Activated naive CD4-positive, alpha-beta T cell treated with anti-CD3 and anti-CD28 coated beads, Interleukin-2, amount 10 ng/mL, durations not matched to agents 7 days and 5 days (primary cell): Measurements from ENCODE around the gene DACH1.

Experiments used
- CTCF ChIA-PET: fragments of 350-600 bp; sonication (Branson Sonifier 250); formaldehyde crosslinking; loops from one replicate; lab custom pipeline; 2021; ENCODE audit warnings: antibody characterized with exemption; lab: Charles Lee
- DNase-seq: peaks from one replicate; pipeline ENCODE4 v3.0.0-alpha.2; 2020
- H3K27ac Mint-ChIP-seq: one replicate; pipeline ENCODE4 v1.8.0; 2021; ENCODE audit warnings: mild to moderate bottlenecking, moderate library complexity, mixed read lengths
- H3K27me3 Mint-ChIP-seq: one replicate; pipeline ENCODE4 v1.8.0; 2021; ENCODE audit warnings: mild to moderate bottlenecking, mixed read lengths
- H3K36me3 Mint-ChIP-seq: one replicate; pipeline ENCODE4 v1.8.0; 2021; ENCODE audit warnings: mixed read lengths
- H3K4me1 Mint-ChIP-seq: one replicate; pipeline ENCODE4 v1.8.0; 2021; ENCODE audit warnings: mixed read lengths
- H3K4me3 Mint-ChIP-seq: one replicate; pipeline ENCODE4 v1.8.0; 2021; ENCODE audit warnings: mild to moderate bottlenecking, moderate library complexity, mixed read lengths
- H3K9me3 Mint-ChIP-seq: one replicate; pipeline ENCODE4 v1.8.0; 2021; ENCODE audit warnings: mixed read lengths

DACH1 gene

GRCh38 chr13:71611292-71611691, 255.7 kb downstream of the DACH1 start:
- Mint-ChIP-seq H3K27me3 (no peaks in the 10 kb centered on the region), H3K9me3 (no peaks in the 10 kb centered on the region), H3K36me3 (no peaks in the 10 kb centered on the region), H3K4me3 (no peak overlapping the region), H3K27ac (no peak overlapping the region), H3K4me1 (peaks cover 2% of the 10 kb centered on the region)
- DNase-seq, result no peak
- CTCF ChIA-PET, result no interaction called here

DNA sequence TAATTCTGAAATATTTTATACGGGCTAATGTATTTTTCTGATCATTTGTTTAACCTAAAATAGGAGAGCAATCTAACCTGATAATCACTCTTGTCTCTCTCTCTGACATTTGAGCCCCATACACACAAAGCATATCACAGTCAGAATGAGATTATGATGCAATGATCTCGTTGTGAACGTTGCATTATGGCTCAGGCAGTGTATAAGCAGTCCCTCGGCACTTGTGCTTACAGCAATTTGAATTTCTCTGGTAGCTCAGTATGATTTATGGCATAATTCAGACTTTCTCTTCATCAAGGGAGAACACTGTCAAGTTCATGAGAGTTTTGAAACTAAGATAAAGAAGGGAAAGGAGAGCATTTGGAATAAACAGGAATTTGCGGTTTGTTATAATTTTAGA, 256.1 kb downstream of the DACH1 start:
- no peak overlapping the region for H3K27ac Mint-ChIP-seq
- H3K27me3 Mint-ChIP-seq, result no peaks in the 10 kb centered on the region
- peaks cover 2% of the 10 kb centered on the region for H3K4me1 Mint-ChIP-seq
- no peak overlapping the region for H3K4me3 Mint-ChIP-seq
- no peak for DNase-seq
- no peaks in the 10 kb centered on the region for H3K9me3 Mint-ChIP-seq
- H3K36me3 Mint-ChIP-seq, result no peaks in the 10 kb centered on the region
- CTCF ChIA-PET, result no interaction called here

GRCh38 chr13:71609271-71609670, 257.7 kb downstream of the DACH1 start:
- CTCF ChIA-PET, result no interaction called here
- Mint-ChIP-seq H3K9me3 (no peaks in the 10 kb centered on the region), H3K27me3 (no peaks in the 10 kb centered on the region), H3K36me3 (no peaks in the 10 kb centered on the region), H3K4me3 (no peak overlapping the region), H3K27ac (no peak overlapping the region), H3K4me1 (peaks cover 2% of the 10 kb centered on the region)
- DNase-seq, result no peak

DNA sequence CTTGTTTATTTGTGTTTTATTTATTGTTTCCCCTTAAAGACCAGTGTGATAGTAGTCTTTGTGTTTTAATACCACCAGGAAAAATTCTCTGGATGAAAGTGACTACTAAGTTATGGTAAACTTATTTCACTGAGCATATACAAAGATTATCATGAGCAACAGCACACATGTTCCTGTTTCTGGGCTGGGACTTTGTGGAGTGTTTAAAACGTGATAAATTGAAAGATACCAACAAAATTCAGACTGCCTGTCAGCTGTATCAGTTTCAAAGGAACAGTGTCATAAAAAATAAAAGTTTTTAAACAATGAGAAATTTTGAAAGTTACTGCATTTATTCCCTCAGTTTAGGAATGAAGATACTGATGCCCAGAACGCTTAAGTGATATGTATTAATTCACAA, 259.4 kb downstream of the DACH1 start:
- Mint-ChIP-seq H3K4me1 (peaks cover 2% of the 10 kb centered on the region), H3K36me3 (no peaks in the 10 kb centered on the region), H3K27ac (no peak overlapping the region), H3K9me3 (no peaks in the 10 kb centered on the region), H3K4me3 (no peak overlapping the region), H3K27me3 (no peaks in the 10 kb centered on the region)
- no peak for DNase-seq
- CTCF ChIA-PET, result no interaction called here

DNA sequence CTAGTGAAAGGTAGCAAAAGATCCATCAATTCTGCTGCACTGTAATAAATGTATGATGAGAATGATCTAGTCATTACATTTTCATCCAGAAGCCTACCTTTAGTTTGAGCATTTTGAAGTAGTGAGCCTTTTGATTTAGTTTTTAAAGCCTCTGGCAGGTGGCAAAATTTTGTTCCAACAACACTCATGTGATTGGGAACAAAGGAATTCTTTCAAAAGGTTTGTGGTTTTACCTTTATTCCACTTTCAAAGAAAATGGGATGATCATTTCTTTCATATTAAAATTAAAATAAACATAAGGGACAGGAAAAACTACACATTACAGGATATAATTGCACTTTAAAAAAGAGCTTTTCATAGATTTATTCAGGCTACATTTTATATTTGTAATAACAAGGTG, 260.2 kb downstream of the DACH1 start:
- Mint-ChIP-seq H3K36me3 (no peaks in the 10 kb centered on the region), H3K4me3 (no peak overlapping the region), H3K4me1 (peaks cover 2% of the 10 kb centered on the region), H3K27ac (no peak overlapping the region), H3K27me3 (no peaks in the 10 kb centered on the region), H3K9me3 (no peaks in the 10 kb centered on the region)
- CTCF ChIA-PET, result no interaction called here
- no peak for DNase-seq

DNA sequence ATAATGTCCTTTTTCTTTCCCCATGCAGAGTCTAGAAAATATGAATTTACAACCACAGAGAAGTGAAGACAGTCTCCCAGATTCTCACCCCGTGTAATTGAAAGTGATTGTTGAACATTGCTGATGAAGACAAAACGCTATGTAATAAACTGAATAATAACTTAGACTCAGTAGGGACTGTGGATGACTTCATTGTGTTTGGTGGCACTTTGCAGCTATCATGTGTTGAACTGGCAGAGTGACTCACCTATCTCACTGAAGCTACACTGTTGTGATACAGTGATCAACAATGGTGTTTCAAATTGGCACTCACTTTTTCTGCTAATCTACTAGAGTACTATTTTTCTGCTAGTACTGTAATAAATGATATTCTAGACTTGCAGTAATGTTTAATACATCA, 261.3 kb downstream of the DACH1 start:
- H3K9me3 Mint-ChIP-seq, result no peaks in the 10 kb centered on the region
- DNase-seq, result no peak
- H3K27me3 Mint-ChIP-seq, result no peaks in the 10 kb centered on the region
- no peak overlapping the region for H3K4me3 Mint-ChIP-seq
- H3K4me1 Mint-ChIP-seq, result no peaks in the 10 kb centered on the region
- H3K36me3 Mint-ChIP-seq, result no peaks in the 10 kb centered on the region
- H3K27ac Mint-ChIP-seq, result no peak overlapping the region
- CTCF ChIA-PET, result no interaction called here

DNA sequence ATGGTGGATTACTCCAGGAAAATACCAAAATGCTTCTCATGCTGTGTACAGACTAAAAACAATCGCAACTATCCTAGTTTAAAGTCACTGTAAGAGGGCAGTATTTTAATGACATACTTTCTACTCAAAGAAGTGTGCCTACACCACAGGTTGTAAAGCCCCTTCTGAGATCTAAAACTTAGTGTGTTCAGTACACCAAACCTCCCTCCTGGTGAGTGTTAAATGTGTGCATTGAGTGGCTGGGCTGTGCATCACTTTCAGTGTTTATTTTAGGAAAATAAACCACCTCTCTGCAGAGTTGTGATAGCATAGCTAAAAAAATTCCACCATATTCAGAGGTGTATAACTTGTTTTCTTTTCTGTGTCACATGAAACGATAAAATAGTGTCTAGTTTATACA, 263.7 kb downstream of the DACH1 start:
- Mint-ChIP-seq H3K36me3 (no peaks in the 10 kb centered on the region), H3K27ac (no peak overlapping the region), H3K4me3 (no peak overlapping the region), H3K27me3 (no peaks in the 10 kb centered on the region), H3K9me3 (no peaks in the 10 kb centered on the region), H3K4me1 (no peaks in the 10 kb centered on the region)
- CTCF ChIA-PET, result no interaction called here
- no peak for DNase-seq

GRCh38 chr13:71602344-71602743, 264.7 kb downstream of the DACH1 start:
- CTCF ChIA-PET, result no interaction called here
- no peak overlapping the region for H3K27ac Mint-ChIP-seq
- no peak overlapping the region for H3K4me3 Mint-ChIP-seq
- H3K9me3 Mint-ChIP-seq, result no peaks in the 10 kb centered on the region
- H3K36me3 Mint-ChIP-seq, result no peaks in the 10 kb centered on the region
- no peaks in the 10 kb centered on the region for H3K4me1 Mint-ChIP-seq
- no peaks in the 10 kb centered on the region for H3K27me3 Mint-ChIP-seq
- DNase-seq, result no peak

GRCh38 chr13:71597150-71597549, 269.9 kb downstream of the DACH1 start:
- no peak overlapping the region for H3K27ac Mint-ChIP-seq
- no peaks in the 10 kb centered on the region for H3K4me1 Mint-ChIP-seq
- H3K36me3 Mint-ChIP-seq, result no peaks in the 10 kb centered on the region
- CTCF ChIA-PET, result no interaction called here
- DNase-seq, result no peak
- no peaks in the 10 kb centered on the region for H3K27me3 Mint-ChIP-seq
- no peaks in the 10 kb centered on the region for H3K9me3 Mint-ChIP-seq
- no peak overlapping the region for H3K4me3 Mint-ChIP-seq

GRCh38 chr13:71596116-71596515, 270.9 kb downstream of the DACH1 start:
- Mint-ChIP-seq H3K9me3 (no peaks in the 10 kb centered on the region), H3K36me3 (no peaks in the 10 kb centered on the region), H3K4me1 (no peaks in the 10 kb centered on the region), H3K27me3 (no peaks in the 10 kb centered on the region), H3K4me3 (no peak overlapping the region), H3K27ac (no peak overlapping the region)
- CTCF ChIA-PET, result no interaction called here
- no peak for DNase-seq

GRCh38 chr13:71593566-71593965, 273.4 kb downstream of the DACH1 start:
- CTCF ChIA-PET, result no interaction called here
- no peaks in the 10 kb centered on the region for H3K27me3 Mint-ChIP-seq

DNA sequence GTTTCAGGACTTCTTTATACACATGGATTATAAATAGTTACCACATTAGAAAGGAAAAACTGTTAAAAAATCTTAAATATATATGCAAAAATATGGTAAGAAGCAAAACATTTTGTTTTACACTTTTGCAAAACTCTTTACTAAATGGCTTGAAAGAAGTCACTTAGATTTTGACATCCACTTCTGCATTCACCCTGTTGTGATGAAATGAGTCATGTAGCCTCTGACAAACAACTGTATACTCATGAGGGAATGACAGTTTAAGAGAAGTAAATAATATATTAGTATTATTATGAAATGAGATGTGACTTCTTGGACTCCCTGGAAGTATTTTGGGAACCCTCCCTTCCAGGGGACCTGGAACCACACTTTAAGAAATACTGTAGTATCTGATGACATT, 275.6 kb downstream of the DACH1 start:
- CTCF ChIA-PET, result no interaction called here
- no peaks in the 10 kb centered on the region for H3K36me3 Mint-ChIP-seq
- no peak overlapping the region for H3K4me3 Mint-ChIP-seq
- no peaks in the 10 kb centered on the region for H3K9me3 Mint-ChIP-seq
- DNase-seq, result no peak
- H3K27me3 Mint-ChIP-seq, result no peaks in the 10 kb centered on the region
- no peaks in the 10 kb centered on the region for H3K4me1 Mint-ChIP-seq
- no peak overlapping the region for H3K27ac Mint-ChIP-seq

More at GRCh38 chr13:71593566-71593965, 273.4 kb downstream of the DACH1 start:
- Mint-ChIP-seq H3K9me3 (no peaks in the 10 kb centered on the region), H3K4me3 (no peak overlapping the region), H3K36me3 (no peaks in the 10 kb centered on the region), H3K27ac (no peak overlapping the region), H3K4me1 (no peaks in the 10 kb centered on the region)
- DNase-seq, result no peak

DNA sequence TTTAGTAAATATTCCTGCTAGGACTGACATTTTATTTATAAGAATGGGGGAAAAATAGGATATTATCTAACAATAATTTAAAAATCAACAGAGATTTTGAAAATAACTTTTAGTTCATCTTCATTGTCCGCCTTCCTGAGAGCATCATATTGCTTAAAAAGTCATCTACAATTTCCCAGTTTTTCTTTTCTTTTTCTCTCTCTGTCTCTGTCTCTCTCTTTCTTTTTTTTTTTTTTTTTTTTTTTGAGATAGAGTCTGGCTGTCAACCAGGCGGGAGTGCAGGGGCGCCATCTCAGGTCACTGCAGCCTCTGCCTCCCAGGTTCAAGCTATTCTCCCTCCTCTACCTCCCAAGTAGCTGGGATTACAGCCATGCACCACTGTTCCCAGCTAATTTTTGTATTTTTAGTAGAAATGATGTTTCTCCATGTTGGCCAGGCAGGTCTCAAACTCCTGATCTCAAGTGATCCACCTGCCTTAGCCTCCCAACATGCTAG, 276.3 kb downstream of the DACH1 start:
- CTCF ChIA-PET, result no interaction called here
- no peaks in the 10 kb centered on the region for H3K4me1 Mint-ChIP-seq
- H3K9me3 Mint-ChIP-seq, result no peaks in the 10 kb centered on the region
- no peak overlapping the region for H3K27ac Mint-ChIP-seq
- H3K27me3 Mint-ChIP-seq, result no peaks in the 10 kb centered on the region
- no peak overlapping the region for H3K4me3 Mint-ChIP-seq
- no peak for DNase-seq
- H3K36me3 Mint-ChIP-seq, result no peaks in the 10 kb centered on the region

DNA sequence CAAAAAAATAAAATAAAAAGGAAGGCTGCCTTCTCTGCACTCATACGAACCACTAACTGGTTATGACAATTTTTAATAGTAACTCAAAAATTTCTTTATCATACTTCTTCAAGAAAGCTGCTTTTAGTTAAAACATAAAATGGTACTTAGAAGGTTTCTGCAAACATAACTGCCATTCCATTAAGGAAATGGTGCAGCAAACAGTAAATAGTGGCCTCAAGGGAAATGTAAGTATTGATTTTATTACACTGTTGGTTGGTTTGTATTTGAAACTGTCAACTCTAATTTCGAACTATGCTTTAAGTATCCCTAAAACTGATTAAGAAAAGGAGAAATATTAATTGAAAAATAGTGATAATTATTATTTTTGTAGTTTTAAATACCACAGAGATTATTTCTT, 278.0 kb downstream of the DACH1 start:
- CTCF ChIA-PET, result no interaction called here
- no peaks in the 10 kb centered on the region for H3K9me3 Mint-ChIP-seq
- no peak overlapping the region for H3K4me3 Mint-ChIP-seq
- no peak overlapping the region for H3K27ac Mint-ChIP-seq
- H3K27me3 Mint-ChIP-seq, result no peaks in the 10 kb centered on the region
- no peak for DNase-seq
- H3K36me3 Mint-ChIP-seq, result no peaks in the 10 kb centered on the region
- no peaks in the 10 kb centered on the region for H3K4me1 Mint-ChIP-seq

- no peaks in the 10 kb centered on the region for H3K36me3 Mint-ChIP-seq
- H3K27ac Mint-ChIP-seq, result no peak overlapping the region
- H3K4me3 Mint-ChIP-seq, result no peak overlapping the region
These were observed 279.2 kb downstream of the DACH1 start for GRCh38 chr13:71587817-71588216.

DNA sequence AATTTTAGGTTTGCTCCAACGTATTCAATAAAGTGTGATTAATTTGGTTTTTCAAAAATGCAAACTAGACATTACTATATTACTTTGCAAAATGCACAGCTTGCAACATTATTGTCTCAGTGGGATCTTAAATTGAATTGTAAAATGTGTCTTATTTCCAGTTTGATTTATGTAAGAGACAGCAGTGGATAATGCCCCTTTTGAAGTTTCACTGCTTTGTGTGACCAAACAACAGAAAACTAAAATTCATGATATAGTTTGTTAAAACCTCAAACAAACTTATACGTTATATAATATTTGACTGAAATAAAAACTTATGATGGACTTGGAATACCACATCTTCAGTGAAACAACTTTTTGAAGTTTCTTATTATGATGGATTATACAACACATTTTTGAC, 279.8 kb downstream of the DACH1 start:
- Mint-ChIP-seq H3K27ac (no peak overlapping the region), H3K36me3 (no peaks in the 10 kb centered on the region), H3K9me3 (no peaks in the 10 kb centered on the region), H3K4me3 (no peak overlapping the region), H3K27me3 (no peaks in the 10 kb centered on the region), H3K4me1 (no peaks in the 10 kb centered on the region)
- CTCF ChIA-PET, result no interaction called here
- DNase-seq, result no peak

More at GRCh38 chr13:71587817-71588216, 279.2 kb downstream of the DACH1 start:
- CTCF ChIA-PET, result no interaction called here
- H3K27me3 Mint-ChIP-seq, result no peaks in the 10 kb centered on the region
- DNase-seq, result no peak
- no peaks in the 10 kb centered on the region for H3K4me1 Mint-ChIP-seq
- H3K9me3 Mint-ChIP-seq, result no peaks in the 10 kb centered on the region
